GM18868 (cell line): ENCODE results near the gene STRN.
"Not testable (repeated sequence)": the region's sequence is repeated elsewhere in the genome, so short reads cannot be mapped to it uniquely, and the experiment has no call there.

Source experiments
- ATAC-seq: cut with Tn5 transposase; IDR thresholded peaks from one replicate; pipeline ENCODE4 v1.9.1; 2021; ENCODE audit warnings: mild to moderate bottlenecking, moderate library complexity; ENCODE audit not compliant: unreplicated experiment

STRN gene

GRCh38 chr2:36963734-36964133, 2.6 kb downstream of the STRN start:
- no peak for ATAC-seq

- ATAC-seq: no peak
Measured at GRCh38 chr2:36963106-36963505, 3.2 kb downstream of the STRN start.

GRCh38 chr2:36960773-36961172, 5.6 kb downstream of the STRN start:
- no peak for ATAC-seq

GRCh38 chr2:36960005-36960675, 6.2 kb downstream of the STRN start:
- no peak for ATAC-seq

GRCh38 chr2:36954977-36955607, 11.2 kb downstream of the STRN start:
- no peak for ATAC-seq

- no peak for ATAC-seq
Measured at GRCh38 chr2:36952748-36953197, 13.6 kb downstream of the STRN start.

GRCh38 chr2:36951574-36951973, 14.8 kb downstream of the STRN start:
- no peak for ATAC-seq

GRCh38 chr2:36951027-36951518, 15.3 kb downstream of the STRN start:
- no peak for ATAC-seq

GRCh38 chr2:36949845-36950244, 16.5 kb downstream of the STRN start:
- no peak for ATAC-seq

GRCh38 chr2:36945240-36945639, 21.1 kb downstream of the STRN start:
- ATAC-seq: not testable (repeated sequence)

GRCh38 chr2:36941867-36942266, 24.5 kb downstream of the STRN start:
- no peak for ATAC-seq

GRCh38 chr2:36936526-36936925, 29.8 kb downstream of the STRN start:
- ATAC-seq: not testable (repeated sequence)

GRCh38 chr2:36931688-36932087, 34.6 kb downstream of the STRN start:
- ATAC-seq: not testable (repeated sequence)

- ATAC-seq: not testable (repeated sequence)
Measured at GRCh38 chr2:36930787-36931410, 35.4 kb downstream of the STRN start.

GRCh38 chr2:36926175-36927132, 39.9 kb downstream of the STRN start:
- ATAC-seq: not testable (repeated sequence)

- ATAC-seq: not testable (repeated sequence)
Measured at GRCh38 chr2:36922629-36923028, 43.7 kb downstream of the STRN start.

GRCh38 chr2:36921984-36922383, 44.4 kb downstream of the STRN start:
- no peak for ATAC-seq

- no peak for ATAC-seq
Measured at GRCh38 chr2:36919041-36919837, 47.1 kb downstream of the STRN start.

- ATAC-seq: no peak
Measured at GRCh38 chr2:36918307-36918706, 48.0 kb downstream of the STRN start.

- no peak for ATAC-seq
Measured at GRCh38 chr2:36915627-36916026, 50.7 kb downstream of the STRN start.
